ENCODE measurements around the gene C19orf12.

C19orf12 gene

GRCh38 chr19:29731331-29731850 lies 16.3 kb upstream of the C19orf12 start:
- TF ChIP-seq CTCF (conservative IDR thresholded peaks at IDR 0.05; ENCODE audit: low read depth, low read length), result no peak
- no peak overlapping the region for H3K4me3 ChIP-seq (ENCODE audit: low read depth, low read length)
- DNase-seq (ENCODE audit: low read depth), result no peak

- no peak overlapping the region for H3K4me3 ChIP-seq (ENCODE audit: low read depth, low read length)
- no peak for DNase-seq (ENCODE audit: low read depth)
- TF ChIP-seq CTCF (conservative IDR thresholded peaks at IDR 0.05; ENCODE audit: low read depth, low read length), result no peak
Measured at GRCh38 chr19:29727906-29728305, 12.8 kb upstream of the C19orf12 start.

GRCh38 chr19:29724746-29725145 lies 9.7 kb upstream of the C19orf12 start:
- no peak overlapping the region for H3K4me3 ChIP-seq (ENCODE audit: low read depth, low read length)
- no peak for TF ChIP-seq CTCF (conservative IDR thresholded peaks at IDR 0.05; ENCODE audit: low read depth, low read length)
- no peak for DNase-seq (ENCODE audit: low read depth)

- peak overlapping the region; percentile 46 for H3K4me3 ChIP-seq (ENCODE audit: low read depth, low read length)
- peak; percentile 31 for DNase-seq (ENCODE audit: low read depth)
- no peak for TF ChIP-seq CTCF (conservative IDR thresholded peaks at IDR 0.05; ENCODE audit: low read depth, low read length)
Measured at GRCh38 chr19:29724102-29724641, 9.1 kb upstream of the C19orf12 start.

GRCh38 chr19:29717051-29717450 lies 2.0 kb upstream of the C19orf12 start:
- no peak for TF ChIP-seq CTCF (conservative IDR thresholded peaks at IDR 0.05; ENCODE audit: low read depth, low read length)
- DNase-seq (ENCODE audit: low read depth), result no peak
- H3K4me3 ChIP-seq (ENCODE audit: low read depth, low read length), result no peak overlapping the region

GRCh38 chr19:29715701-29716581 lies 880 bp upstream of the C19orf12 start:
- peak overlapping the region; percentile 82 for H3K4me3 ChIP-seq (ENCODE audit: low read depth, low read length)
- no peak for TF ChIP-seq CTCF (conservative IDR thresholded peaks at IDR 0.05; ENCODE audit: low read depth, low read length)
- peak; percentile 14 for DNase-seq (ENCODE audit: low read depth)

Measured in choroid plexus epithelial cell (primary cell).